Prostate gland (tissue), 2 donors: Measurements from ENCODE around the gene TACR2.

Experiments
- POLR2A ChIP-seq: fragments of 450-650 bp; IDR thresholded peaks from one replicate; pipeline ENCODE4 v1.6.1; 2016; ENCODE audit warnings: antibody characterized with exemption, mild to moderate bottlenecking
- POLR2AphosphoS5 ChIP-seq: sonication (generic); formaldehyde crosslinking; IDR thresholded peaks from one replicate; pipeline ENCODE4 v1.6.1; 2017; ENCODE audit warnings: antibody characterized with exemption
- TF ChIP-seq, protein P1 (sequence below), 4 experiments: fragments of 200-600 bp in 2 of 4; fragments of 450-650 bp in 2 of 4; sonication (generic) in 2 of 4; IDR thresholded peaks; 1 replicate in 3 of 4; 2 replicates in 1 of 4; pipeline ENCODE4 v1.5.1; 2016 to 2019; ENCODE audit warnings: antibody characterized with exemption in 4 of 4, mild to moderate bottlenecking in 2 of 4, moderate library complexity in 2 of 4

DNA sequence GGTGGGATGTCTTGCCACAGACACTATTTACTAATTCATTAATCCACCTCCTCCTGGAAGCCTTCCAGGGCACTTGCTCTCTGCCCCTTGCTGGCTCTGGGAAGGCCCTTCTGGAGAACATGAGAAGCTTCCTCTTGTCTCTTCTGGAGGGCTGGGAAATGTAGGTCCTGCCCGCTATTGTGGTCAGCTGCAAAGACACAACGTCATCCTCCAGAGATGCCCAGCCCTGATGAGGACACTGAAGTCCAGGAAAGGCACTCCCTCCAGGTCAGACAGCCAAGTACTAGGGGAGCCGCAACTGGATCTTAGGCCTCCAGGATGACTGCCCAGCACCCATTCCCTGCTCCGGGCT, 9.6 kb upstream of the TACR2 start:
- TF ChIP-seq, protein P1, sequence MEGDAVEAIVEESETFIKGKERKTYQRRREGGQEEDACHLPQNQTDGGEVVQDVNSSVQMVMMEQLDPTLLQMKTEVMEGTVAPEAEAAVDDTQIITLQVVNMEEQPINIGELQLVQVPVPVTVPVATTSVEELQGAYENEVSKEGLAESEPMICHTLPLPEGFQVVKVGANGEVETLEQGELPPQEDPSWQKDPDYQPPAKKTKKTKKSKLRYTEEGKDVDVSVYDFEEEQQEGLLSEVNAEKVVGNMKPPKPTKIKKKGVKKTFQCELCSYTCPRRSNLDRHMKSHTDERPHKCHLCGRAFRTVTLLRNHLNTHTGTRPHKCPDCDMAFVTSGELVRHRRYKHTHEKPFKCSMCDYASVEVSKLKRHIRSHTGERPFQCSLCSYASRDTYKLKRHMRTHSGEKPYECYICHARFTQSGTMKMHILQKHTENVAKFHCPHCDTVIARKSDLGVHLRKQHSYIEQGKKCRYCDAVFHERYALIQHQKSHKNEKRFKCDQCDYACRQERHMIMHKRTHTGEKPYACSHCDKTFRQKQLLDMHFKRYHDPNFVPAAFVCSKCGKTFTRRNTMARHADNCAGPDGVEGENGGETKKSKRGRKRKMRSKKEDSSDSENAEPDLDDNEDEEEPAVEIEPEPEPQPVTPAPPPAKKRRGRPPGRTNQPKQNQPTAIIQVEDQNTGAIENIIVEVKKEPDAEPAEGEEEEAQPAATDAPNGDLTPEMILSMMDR (IDR thresholded peaks at IDR 0.05), result no peak
- no peak for TF ChIP-seq POLR2A
- no peak for TF ChIP-seq POLR2AphosphoS5
